Measurements from ENCODE around the gene SH3GL2. TPM values are rescaled to one million over a fixed set of nuclear protein-coding genes. Genes with fewer than 3 reads are reported as not detected.

The SH3GL2 gene
- total and polyA plus RNA-seq, 2 experiments from 2014 or later: 0.06 TPM; not detected in 1

DNA sequence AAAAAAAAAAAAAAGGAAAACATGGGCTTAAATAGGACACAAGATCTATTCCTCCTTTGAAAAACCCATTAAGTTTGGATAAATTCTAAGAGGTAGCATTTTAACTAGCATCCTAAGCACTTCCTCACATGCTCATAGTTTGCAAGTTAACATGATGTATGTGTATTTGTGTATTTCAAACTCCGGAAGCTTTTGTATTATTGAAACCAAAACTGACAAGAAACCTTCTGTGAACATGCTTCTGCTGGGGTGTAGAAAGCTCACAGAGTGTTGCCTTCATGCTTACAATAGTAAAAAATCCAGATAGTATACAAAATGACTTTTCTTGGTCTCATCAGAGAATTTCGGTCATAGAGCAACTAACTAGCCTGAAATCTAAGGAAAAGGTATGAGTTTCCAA, 103.8 kb downstream of the SH3GL2 start:
- Histone ChIP-seq H3K4me3 (no peak overlapping the region), H2AFZ (no peak overlapping the region), H3F3A (ENCODE audit: insufficient read depth) (no peaks in the 10 kb centered on the region), H3K4me2 (ENCODE audit: unreplicated experiment) (no peak overlapping the region), H3K4me1 (ENCODE audit: insufficient read depth) (no peaks in the 10 kb centered on the region), H4K20me1 (ENCODE audit: insufficient read depth) (no peaks in the 10 kb centered on the region), H3K9me2 (ENCODE audit: insufficient read depth) (no peaks in the 10 kb centered on the region), H3K36me3 (ENCODE audit: low read depth) (no peaks in the 10 kb centered on the region), H3K9me3 (ENCODE audit: low read depth) (no peaks in the 10 kb centered on the region), H3K27me3 (replicated peaks; ENCODE audit: insufficient read depth) (no peaks in the 10 kb centered on the region), H3K27ac (no peak overlapping the region), H3K79me2 (ENCODE audit: insufficient read depth) (no peaks in the 10 kb centered on the region), H3K9ac (no peak overlapping the region)
- no peak for DNase-seq
- WGBS, 2 experiments (ENCODE audit: low coverage in 1 of 2, low lambda C conversion rate in 2 of 2, missing lambda C conversion rate in 2 of 2): 48 to 51% methylated on average over 2 of the region's 2 CpGs
- in situ Hi-C loops (cut with MboI): no loop called here
- TF ChIP-seq EZH2 (IDR thresholded peaks at IDR 0.05; ENCODE audit: insufficient read depth, poor library complexity, severe bottlenecking) (no peak), EZH2phosphoT487 (IDR thresholded peaks at IDR 0.05; ENCODE audit: insufficient read depth, low read depth) (no peak)

DNA sequence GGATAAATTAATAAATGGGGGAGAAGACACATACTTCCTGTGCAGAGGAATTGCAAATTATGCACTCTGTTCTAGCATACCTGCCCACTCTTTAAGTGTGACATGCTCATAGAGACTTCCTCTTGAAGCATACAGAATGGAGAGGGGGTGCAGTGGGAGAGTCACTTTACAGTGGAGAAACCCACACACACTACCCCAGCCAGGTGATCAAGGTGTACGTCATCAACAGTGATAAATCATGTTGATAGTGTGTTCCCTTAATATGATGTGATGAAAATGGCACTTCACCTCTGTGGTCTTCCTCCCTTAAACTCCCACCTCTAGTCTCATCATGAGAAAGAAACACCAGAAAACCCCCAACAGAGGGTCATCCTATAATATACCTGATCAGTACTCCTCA, 110.0 kb downstream of the SH3GL2 start:
- Histone ChIP-seq H3K4me2 (ENCODE audit: unreplicated experiment) (no peak overlapping the region), H3K9ac (no peak overlapping the region), H3K4me3 (no peak overlapping the region), H3F3A (ENCODE audit: insufficient read depth) (no peaks in the 10 kb centered on the region), H4K20me1 (ENCODE audit: insufficient read depth) (no peaks in the 10 kb centered on the region), H3K9me2 (ENCODE audit: insufficient read depth) (no peaks in the 10 kb centered on the region), H3K36me3 (ENCODE audit: low read depth) (no peaks in the 10 kb centered on the region), H3K4me1 (ENCODE audit: insufficient read depth) (no peaks in the 10 kb centered on the region), H3K9me3 (ENCODE audit: low read depth) (no peaks in the 10 kb centered on the region), H2AFZ (no peak overlapping the region), H3K27ac (no peak overlapping the region), H3K27me3 (replicated peaks; ENCODE audit: insufficient read depth) (no peaks in the 10 kb centered on the region), H3K79me2 (ENCODE audit: insufficient read depth) (no peaks in the 10 kb centered on the region)
- in situ Hi-C loops (cut with MboI): no loop called here
- TF ChIP-seq EZH2phosphoT487 (IDR thresholded peaks at IDR 0.05; ENCODE audit: insufficient read depth, low read depth): no peak
- no peak for TF ChIP-seq EZH2 (IDR thresholded peaks at IDR 0.05; ENCODE audit: insufficient read depth, poor library complexity, severe bottlenecking)
- 50 to 56% methylated on average over 1 of the region's 1 CpG for WGBS, 2 experiments (ENCODE audit: low coverage in 1 of 2, low lambda C conversion rate in 2 of 2, missing lambda C conversion rate in 2 of 2)
- no peak for DNase-seq

DNA sequence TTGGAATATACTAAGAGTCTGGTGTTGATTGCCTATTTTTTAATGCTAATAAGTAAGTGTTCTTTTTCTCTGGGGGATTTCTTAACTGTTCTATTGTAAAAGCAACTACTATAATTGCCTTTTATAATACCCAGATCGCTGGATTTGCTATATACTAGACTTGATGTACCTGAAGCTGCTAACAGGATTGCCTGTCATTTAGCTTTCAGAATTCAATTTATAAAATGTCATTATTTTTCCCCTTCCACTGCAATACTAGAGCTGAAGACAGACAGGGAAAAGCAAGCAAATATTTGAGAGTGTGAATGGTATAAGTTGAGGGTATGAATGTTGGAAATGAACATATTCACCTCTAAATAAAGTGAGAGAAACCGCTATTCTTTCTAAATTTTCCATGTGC, 115.5 kb downstream of the SH3GL2 start:
- 26 to 33% methylated on average over 2 of the region's 2 CpGs for WGBS, 2 experiments (ENCODE audit: low coverage in 1 of 2, low lambda C conversion rate in 2 of 2, missing lambda C conversion rate in 2 of 2)
- no peak overlapping the region for H3K4me2 ChIP-seq (ENCODE audit: unreplicated experiment)
- in situ Hi-C loops (cut with MboI): no loop called here
- no peak for DNase-seq
- H3K27me3 ChIP-seq (replicated peaks; ENCODE audit: insufficient read depth): no peaks in the 10 kb centered on the region
- no peaks in the 10 kb centered on the region for H4K20me1 ChIP-seq (ENCODE audit: insufficient read depth)
- no peaks in the 10 kb centered on the region for H3K4me1 ChIP-seq (ENCODE audit: insufficient read depth)
- no peaks in the 10 kb centered on the region for H3F3A ChIP-seq (ENCODE audit: insufficient read depth)
- no peak overlapping the region for H3K9ac ChIP-seq
- no peak overlapping the region for H3K4me3 ChIP-seq
- no peak overlapping the region for H3K27ac ChIP-seq
- no peak for TF ChIP-seq EZH2phosphoT487 (IDR thresholded peaks at IDR 0.05; ENCODE audit: insufficient read depth, low read depth)
- no peak for TF ChIP-seq EZH2 (IDR thresholded peaks at IDR 0.05; ENCODE audit: insufficient read depth, poor library complexity, severe bottlenecking)
- H2AFZ ChIP-seq: no peak overlapping the region
- no peaks in the 10 kb centered on the region for H3K79me2 ChIP-seq (ENCODE audit: insufficient read depth)
- H3K36me3 ChIP-seq (ENCODE audit: low read depth): no peaks in the 10 kb centered on the region
- no peaks in the 10 kb centered on the region for H3K9me3 ChIP-seq (ENCODE audit: low read depth)
- H3K9me2 ChIP-seq (ENCODE audit: insufficient read depth): no peaks in the 10 kb centered on the region

DNA sequence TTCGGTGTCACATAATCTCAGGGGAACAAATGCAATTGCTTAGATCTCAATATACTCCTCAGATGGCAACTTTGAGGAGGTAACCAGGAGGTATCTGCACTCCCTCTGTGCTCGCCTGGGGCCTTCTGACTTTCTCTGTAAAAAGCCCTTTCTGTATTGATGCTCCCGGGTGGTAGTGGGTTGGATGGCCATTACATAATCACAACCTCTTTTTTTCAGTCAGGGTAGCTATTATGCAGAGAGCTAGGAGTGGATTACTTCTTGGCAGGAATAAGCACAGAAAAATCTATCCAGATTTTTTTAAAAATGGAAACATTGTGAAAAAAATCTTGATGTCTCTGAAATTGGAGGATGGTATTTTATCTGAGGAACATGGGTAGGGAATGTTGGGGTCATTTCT, 116.6 kb downstream of the SH3GL2 start:
- H3K4me1 ChIP-seq (ENCODE audit: insufficient read depth): no peaks in the 10 kb centered on the region
- TF ChIP-seq EZH2 (IDR thresholded peaks at IDR 0.05; ENCODE audit: insufficient read depth, poor library complexity, severe bottlenecking) (no peak), EZH2phosphoT487 (IDR thresholded peaks at IDR 0.05; ENCODE audit: insufficient read depth, low read depth) (no peak)
- in situ Hi-C loops (cut with MboI): no loop called here

More for the DNA sequence above, 116.6 kb downstream of the SH3GL2 start:
- no peaks in the 10 kb centered on the region for H3F3A ChIP-seq (ENCODE audit: insufficient read depth)
- no peaks in the 10 kb centered on the region for H3K36me3 ChIP-seq (ENCODE audit: low read depth)
- no peak overlapping the region for H3K4me2 ChIP-seq (ENCODE audit: unreplicated experiment)
- H3K9ac ChIP-seq: no peak overlapping the region
- H3K9me3 ChIP-seq (ENCODE audit: low read depth): no peaks in the 10 kb centered on the region
- H3K9me2 ChIP-seq (ENCODE audit: insufficient read depth): no peaks in the 10 kb centered on the region
- WGBS, 2 experiments (ENCODE audit: low coverage in 1 of 2, low lambda C conversion rate in 2 of 2, missing lambda C conversion rate in 2 of 2): 14 to 24% methylated on average over 3 of the region's 3 CpGs
- no peak for DNase-seq
- no peak overlapping the region for H3K27ac ChIP-seq
- no peaks in the 10 kb centered on the region for H3K27me3 ChIP-seq (replicated peaks; ENCODE audit: insufficient read depth)
- H3K4me3 ChIP-seq: no peak overlapping the region
- no peaks in the 10 kb centered on the region for H3K79me2 ChIP-seq (ENCODE audit: insufficient read depth)
- H4K20me1 ChIP-seq (ENCODE audit: insufficient read depth): no peaks in the 10 kb centered on the region
- H2AFZ ChIP-seq: no peak overlapping the region

Measured in GM23248 (cell line).